GM18499 (cell line): ENCODE results near the gene SLC44A1.

Experiments
- ATAC-seq: cut with Tn5 transposase; IDR thresholded peaks from one replicate; pipeline ENCODE4 v1.9.1; 2021; ENCODE audit warnings: moderate number of reproducible peaks; ENCODE audit not compliant: insufficient read depth, unreplicated experiment

Gene SLC44A1

DNA sequence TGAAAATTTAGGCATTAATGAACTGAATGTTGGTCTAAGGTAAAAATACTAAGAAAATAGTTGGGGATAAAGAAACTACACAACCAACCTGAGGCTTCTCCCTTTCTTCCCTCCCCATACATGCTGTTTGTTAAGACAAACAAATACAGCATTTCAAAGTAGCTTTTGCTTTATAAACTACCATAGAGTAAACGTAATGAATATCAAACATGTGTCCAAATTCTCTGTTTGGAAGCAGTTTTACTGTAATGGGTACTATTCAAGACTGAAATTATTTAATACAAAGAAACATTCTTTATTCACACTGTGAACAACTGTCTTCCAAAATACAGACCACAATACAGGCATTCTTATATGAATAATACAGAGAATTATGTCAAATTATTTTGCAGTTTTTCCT is 52.0 kb downstream of the SLC44A1 start:
- ATAC-seq, result no peak

DNA sequence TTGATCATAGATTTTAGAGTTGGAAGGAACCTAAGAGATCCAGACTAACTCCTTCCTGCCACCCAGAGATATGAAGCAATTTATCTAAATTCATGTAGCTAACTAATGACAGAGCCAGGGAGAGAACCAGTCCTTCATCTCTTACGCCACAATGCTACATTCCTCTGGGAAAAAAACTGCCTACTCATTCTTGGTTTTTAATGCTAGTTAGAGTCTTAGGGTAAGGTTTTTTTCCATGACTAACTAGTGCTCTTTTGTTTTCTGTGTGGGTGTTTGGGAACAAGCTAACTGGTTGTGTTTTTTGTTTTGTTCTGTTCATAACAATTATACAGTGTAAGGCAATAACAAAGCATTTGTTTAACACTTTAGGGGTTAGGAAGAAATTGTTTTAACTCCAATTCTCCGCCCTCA is 52.4 kb downstream of the SLC44A1 start:
- no peak for ATAC-seq

- ATAC-seq, result no peak
Observed at GRCh38 chr9:105297442-105298075, 53.1 kb downstream of the SLC44A1 start.

- ATAC-seq, result no peak
Observed at GRCh38 chr9:105299190-105299854, 54.9 kb downstream of the SLC44A1 start.

GRCh38 chr9:105302728-105303127 is 58.3 kb downstream of the SLC44A1 start:
- ATAC-seq, result no peak

GRCh38 chr9:105305856-105306255 is 61.4 kb downstream of the SLC44A1 start:
- ATAC-seq, result no peak

GRCh38 chr9:105306351-105307140 is 62.1 kb downstream of the SLC44A1 start:
- no peak for ATAC-seq

DNA sequence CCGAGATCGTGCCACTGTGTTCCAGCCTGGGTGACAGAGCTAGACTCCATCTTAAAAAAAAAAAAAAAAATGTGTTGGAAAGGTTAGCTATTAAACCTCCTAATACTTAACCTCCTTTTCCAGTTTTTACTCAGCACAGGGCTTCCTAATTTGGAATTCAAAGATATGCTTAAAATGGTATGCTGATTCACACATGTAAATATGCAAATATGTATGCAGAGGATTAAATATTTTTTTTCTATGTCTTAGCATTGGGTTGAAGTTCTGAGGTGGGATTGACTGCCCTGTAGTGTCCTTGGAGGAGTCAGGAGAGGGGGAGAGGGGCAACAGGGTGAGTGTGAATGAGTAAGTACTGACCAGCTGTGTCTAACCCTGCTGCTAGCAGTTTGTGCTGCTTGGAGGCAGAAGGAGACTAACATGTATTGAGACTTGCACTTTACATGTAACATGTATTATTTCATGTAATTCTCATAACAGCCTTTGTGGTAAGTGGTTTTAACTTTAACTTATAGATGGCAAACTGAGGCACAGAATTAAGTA is 63.2 kb downstream of the SLC44A1 start:
- no peak for ATAC-seq

- no peak for ATAC-seq
Observed at GRCh38 chr9:105308461-105309341, 64.2 kb downstream of the SLC44A1 start.

DNA sequence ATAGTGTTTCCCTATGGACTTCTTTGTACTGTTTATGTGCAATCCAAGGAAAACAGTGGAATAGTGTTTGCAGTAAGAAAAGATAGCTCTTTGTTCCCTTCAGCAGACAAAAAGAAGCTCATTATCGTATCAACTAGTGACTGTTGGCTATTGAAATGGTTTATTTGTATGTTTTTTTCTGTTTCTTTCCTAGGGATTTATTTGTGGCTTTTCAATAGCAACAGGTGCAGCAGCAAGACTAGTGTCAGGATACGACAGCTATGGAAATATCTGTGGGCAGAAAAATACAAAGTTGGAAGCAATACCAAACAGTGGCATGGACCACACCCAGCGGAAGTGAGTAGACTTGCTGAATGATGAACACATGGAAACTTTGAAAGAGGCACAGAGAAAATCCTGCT is 65.1 kb downstream of the SLC44A1 start:
- ATAC-seq, result no peak

- no peak for ATAC-seq
Observed at GRCh38 chr9:105311306-105311705, 66.9 kb downstream of the SLC44A1 start.

GRCh38 chr9:105313238-105313637 is 68.8 kb downstream of the SLC44A1 start:
- ATAC-seq, result peak; percentile 54

DNA sequence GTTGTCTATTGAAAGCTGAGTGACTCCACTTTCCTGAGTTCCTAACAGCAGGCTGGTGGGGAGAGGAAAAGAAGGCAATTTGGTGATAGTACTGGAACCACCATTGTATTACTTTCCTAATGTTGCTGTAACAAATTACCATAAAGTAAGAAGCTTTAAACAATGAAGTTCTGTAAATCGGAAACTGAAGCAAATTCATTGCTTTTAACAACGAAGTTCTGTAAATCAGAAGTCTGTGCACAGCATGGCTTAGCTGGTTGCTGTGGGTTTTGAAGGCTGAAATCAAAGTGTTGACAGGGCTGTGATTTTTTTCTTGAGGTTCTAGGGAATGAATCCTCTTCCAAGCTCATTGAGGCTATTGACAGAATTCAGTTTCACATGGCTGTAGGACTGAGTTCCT is 72.3 kb downstream of the SLC44A1 start:
- ATAC-seq, result no peak

DNA sequence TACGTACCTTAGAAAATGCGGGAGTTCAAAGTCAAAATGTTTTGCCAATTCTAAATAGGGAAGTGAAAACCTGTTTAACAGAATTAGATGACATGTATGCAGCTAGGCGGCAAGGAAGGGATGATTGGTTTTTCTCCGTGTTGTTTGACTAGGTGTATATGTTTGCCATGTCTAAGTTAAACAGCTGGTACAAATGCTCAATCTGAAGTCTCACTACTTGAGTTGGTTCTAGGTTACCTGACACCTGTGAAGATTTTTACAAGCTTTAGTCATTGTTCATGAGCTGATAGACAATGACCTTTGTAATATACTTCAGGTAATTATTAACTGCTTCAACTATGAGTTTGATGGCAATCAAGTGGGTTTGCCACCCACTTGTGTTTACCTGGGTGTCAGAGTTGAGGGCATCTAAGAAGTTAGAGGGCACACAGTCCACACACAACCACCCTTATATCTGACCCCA is 74.3 kb downstream of the SLC44A1 start:
- ATAC-seq, result no peak

GRCh38 chr9:105319202-105319813 is 74.9 kb downstream of the SLC44A1 start:
- no peak for ATAC-seq

GRCh38 chr9:105320568-105320967 is 76.1 kb downstream of the SLC44A1 start:
- no peak for ATAC-seq

GRCh38 chr9:105328296-105328695 is 83.8 kb downstream of the SLC44A1 start:
- no peak for ATAC-seq

DNA sequence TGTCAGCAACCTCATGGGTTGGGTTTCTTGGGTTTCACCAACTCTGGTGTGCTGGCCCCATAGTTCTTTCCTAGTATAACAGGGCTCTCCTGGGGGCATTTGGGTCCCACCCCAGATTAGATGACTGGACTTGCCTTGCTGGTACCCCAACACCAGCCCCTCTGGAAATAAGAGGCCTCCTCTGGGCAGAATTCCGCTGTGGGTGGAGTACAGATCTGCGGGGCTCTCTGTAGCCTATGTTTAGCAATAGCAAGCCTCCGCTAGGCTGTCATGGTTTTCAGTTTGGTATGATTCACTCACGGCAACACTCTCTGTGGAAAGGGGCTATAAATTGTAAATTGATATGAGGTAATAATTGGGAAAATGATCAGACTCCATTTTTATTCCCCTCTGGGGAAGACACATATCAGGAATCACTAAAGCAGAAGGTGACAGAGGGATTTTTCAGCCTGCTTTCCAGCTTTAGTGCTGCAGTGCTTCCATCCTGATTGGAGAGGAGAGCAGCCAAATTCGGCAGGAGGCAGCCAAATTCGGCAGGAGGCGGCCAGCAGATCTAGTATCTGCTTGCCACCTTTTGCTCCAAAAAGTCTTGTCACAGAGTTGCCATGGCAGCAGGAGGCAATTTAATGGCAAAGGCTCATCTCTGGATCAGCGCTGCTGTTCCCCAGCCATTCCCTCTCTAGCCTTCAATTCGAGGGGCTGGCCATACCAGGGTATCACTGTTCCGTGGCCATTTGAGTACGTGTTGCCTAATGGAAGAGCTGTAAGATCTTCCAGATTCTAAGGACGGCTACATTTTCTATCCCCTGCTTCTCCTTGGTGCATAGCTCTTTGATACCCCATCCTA is 84.6 kb downstream of the SLC44A1 start:
- ATAC-seq, result no peak

DNA sequence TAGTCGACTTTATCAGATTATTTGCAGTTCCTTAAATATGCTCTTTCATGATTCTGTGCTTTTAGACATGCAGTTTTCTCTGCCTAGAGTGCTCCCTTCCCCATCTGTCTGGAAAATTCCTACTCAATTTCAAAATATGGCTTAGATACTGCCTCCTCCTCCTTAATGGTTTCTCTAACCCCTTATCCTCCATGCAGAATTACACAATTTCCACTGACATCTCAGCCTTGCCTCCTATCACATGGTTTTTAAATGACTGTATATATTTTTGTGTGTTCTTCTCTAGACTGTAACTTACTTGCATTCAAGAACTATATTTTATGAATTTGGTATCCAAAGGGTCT is 85.2 kb downstream of the SLC44A1 start:
- no peak for ATAC-seq
